Endodermal cell (in vitro differentiated cells): Measurements from ENCODE around the gene GFOD1. TPM values are rescaled to one million over a fixed set of nuclear protein-coding genes. Genes with fewer than 3 reads are reported as not detected.

ENCODE experiments used
- DNase-seq: peaks from one replicate; pipeline ENCODE4 v3.0.0-alpha.2; 2017
- H3K27ac ChIP-seq: 2 replicates; pipeline ENCODE4 v1.5.1; 2013; ENCODE audit warnings: mild to moderate bottlenecking, low read depth, low read length, moderate library complexity
- H3K27me3 ChIP-seq: 2 replicates; pipeline ENCODE4 v1.6.1; 2013; ENCODE audit warnings: mild to moderate bottlenecking, low read length, moderate library complexity; ENCODE audit not compliant: insufficient read depth, control insufficient read depth, poor library complexity, severe bottlenecking
- H3K36me3 ChIP-seq: 2 replicates; pipeline ENCODE4 v1.7.0; 2013; ENCODE audit warnings: mild to moderate bottlenecking, low read length, moderate library complexity; ENCODE audit not compliant: control insufficient read depth, insufficient read depth
- H3K4me1 ChIP-seq: one replicate; pipeline ENCODE4 v1.7.0; 2013; ENCODE audit warnings: low read length; ENCODE audit not compliant: control insufficient read depth, insufficient read depth
- H3K4me3 ChIP-seq: 2 replicates; pipeline ENCODE4 v1.5.1; 2013; ENCODE audit warnings: mild to moderate bottlenecking, low read length, moderate library complexity
- H3K9ac ChIP-seq: 2 replicates; pipeline ENCODE4 v1.6.1; 2013; ENCODE audit warnings: mild to moderate bottlenecking, low read length, moderate library complexity; ENCODE audit not compliant: poor library complexity, severe bottlenecking; ENCODE audit errors: extremely low read depth
- H3K9me3 ChIP-seq: 2 replicates; pipeline ENCODE4 v1.6.1; 2013; ENCODE audit warnings: mild to moderate bottlenecking, low read length, moderate library complexity; ENCODE audit not compliant: control insufficient read depth
- H3K27ac Mint-ChIP-seq: 2 replicates; pipeline ENCODE4 v1.8.0; 2020; ENCODE audit warnings: mixed read lengths
- H3K27me3 Mint-ChIP-seq: 2 replicates; pipeline ENCODE4 v1.8.0; 2021; ENCODE audit warnings: mild to moderate bottlenecking, mixed read lengths; ENCODE audit not compliant: insufficient read depth
- H3K36me3 Mint-ChIP-seq: 2 replicates; pipeline ENCODE4 v1.8.0; 2020; ENCODE audit warnings: low read depth, mixed read lengths
- H3K4me1 Mint-ChIP-seq: 2 replicates; pipeline ENCODE4 v1.8.0; 2020; ENCODE audit warnings: mixed read lengths
- H3K4me3 Mint-ChIP-seq: 2 replicates; pipeline ENCODE4 v1.8.0; 2020; ENCODE audit warnings: mild to moderate bottlenecking, moderate library complexity, mixed read lengths
- H3K9me3 Mint-ChIP-seq: 2 replicates; pipeline ENCODE4 v1.8.0; 2020; ENCODE audit warnings: mild to moderate bottlenecking, mixed read lengths
- WGBS, 2 experiments: methylation state at CpG; one replicate each; pipeline versions ENCODE4 v1.1.5 to v1.1.7; 2013; ENCODE audit warnings: missing lambda C conversion rate in 2 of 2, mixed read lengths in 1 of 2; ENCODE audit not compliant: insufficient coverage in 1 of 2, insufficient read length in 1 of 2; 5-methylcytosine and 5-hydroxymethylcytosine counted together
- total RNA-seq, 2 donors: library from RNA; stranded (reverse); fragmentation: NEBNext Ultra II Directional in 1 of 2; extraction: Animal tissue kit (Norgen Biotek cat#: 25700) in 1 of 2; gene quantifications; 2 replicates in 1 of 2; 3 replicates in 1 of 2; pipeline ENCODE4 v1.2.1, GENCODE V29; 2021
- TF ChIP-seq, protein P1 (sequence below): fragments of 200-600 bp; sonication (generic); conservative IDR thresholded peaks from 2 replicates; pipeline ENCODE4 v1.5.0; 2021; ENCODE audit warnings: antibody characterized with exemption, mild to moderate bottlenecking

Gene GFOD1
- total RNA-seq, 2 donors from 2014 or later, result 0.71 to 1.9 TPM

- Mint-ChIP-seq H3K4me3 (no peak overlapping the region), H3K9me3 (peaks cover 4% of the 10 kb centered on the region), H3K36me3 (no peaks in the 10 kb centered on the region), H3K4me1 (peaks cover 15% of the 10 kb centered on the region), H3K27me3 (no peaks in the 10 kb centered on the region), H3K27ac (no peak overlapping the region)
- DNase-seq, result peak; percentile 69
- Histone ChIP-seq H3K36me3 (no peaks in the 10 kb centered on the region), H3K9ac (no peak overlapping the region), H3K4me3 (no peak overlapping the region), H3K9me3 (no peaks in the 10 kb centered on the region), H3K27me3 (no peaks in the 10 kb centered on the region), H3K4me1 (peaks cover 3% of the 10 kb centered on the region), H3K27ac (no peak overlapping the region)
- WGBS, 2 experiments, result 59 to 76% methylated on average over 4 to 9 of the region's 9 CpGs
- TF ChIP-seq, protein P1, sequence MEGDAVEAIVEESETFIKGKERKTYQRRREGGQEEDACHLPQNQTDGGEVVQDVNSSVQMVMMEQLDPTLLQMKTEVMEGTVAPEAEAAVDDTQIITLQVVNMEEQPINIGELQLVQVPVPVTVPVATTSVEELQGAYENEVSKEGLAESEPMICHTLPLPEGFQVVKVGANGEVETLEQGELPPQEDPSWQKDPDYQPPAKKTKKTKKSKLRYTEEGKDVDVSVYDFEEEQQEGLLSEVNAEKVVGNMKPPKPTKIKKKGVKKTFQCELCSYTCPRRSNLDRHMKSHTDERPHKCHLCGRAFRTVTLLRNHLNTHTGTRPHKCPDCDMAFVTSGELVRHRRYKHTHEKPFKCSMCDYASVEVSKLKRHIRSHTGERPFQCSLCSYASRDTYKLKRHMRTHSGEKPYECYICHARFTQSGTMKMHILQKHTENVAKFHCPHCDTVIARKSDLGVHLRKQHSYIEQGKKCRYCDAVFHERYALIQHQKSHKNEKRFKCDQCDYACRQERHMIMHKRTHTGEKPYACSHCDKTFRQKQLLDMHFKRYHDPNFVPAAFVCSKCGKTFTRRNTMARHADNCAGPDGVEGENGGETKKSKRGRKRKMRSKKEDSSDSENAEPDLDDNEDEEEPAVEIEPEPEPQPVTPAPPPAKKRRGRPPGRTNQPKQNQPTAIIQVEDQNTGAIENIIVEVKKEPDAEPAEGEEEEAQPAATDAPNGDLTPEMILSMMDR, result peak; percentile 58
These were observed 108.5 kb downstream of the GFOD1 start for GRCh38 chr6:13378669-13379590.

DNA sequence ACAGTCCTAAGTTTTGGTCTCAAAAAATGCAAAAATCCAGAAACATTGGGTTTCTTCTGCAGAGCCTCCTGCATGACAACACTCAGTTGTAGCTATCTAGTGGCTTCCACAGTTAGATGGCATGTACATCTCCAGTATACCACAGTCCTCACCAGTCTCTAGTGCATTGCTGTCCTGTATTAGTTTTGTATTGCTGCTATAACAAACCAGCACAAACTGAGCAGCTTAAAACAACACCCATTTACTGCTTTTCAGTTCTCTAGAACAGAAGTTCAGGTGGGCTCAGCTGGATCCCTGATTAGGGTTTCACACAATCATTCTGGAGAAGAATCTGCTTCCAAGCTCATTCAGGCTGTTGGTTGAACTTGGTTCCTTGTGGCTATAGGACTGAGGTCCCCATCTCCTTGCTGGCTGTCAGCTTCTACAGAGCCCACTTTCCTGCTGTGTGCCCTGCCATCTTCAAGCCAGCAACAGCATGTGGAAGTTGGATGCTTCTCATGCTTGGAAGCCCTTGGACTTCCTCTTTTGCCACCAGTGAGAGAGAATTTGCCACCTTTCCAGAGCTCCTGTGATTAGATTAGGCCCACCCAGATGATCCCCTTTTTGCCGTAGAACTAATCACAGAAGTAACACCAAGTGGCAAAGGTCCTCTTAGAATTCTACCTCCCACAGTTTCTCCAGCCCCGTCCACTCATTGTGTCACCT is 110.2 kb downstream of the GFOD1 start:
- H3K9ac ChIP-seq, result no peak overlapping the region
- no peaks in the 10 kb centered on the region for H3K27me3 Mint-ChIP-seq
- TF ChIP-seq, protein P1, result no peak
- H3K4me3 ChIP-seq, result no peak overlapping the region
- H3K4me1 ChIP-seq, result peaks cover 3% of the 10 kb centered on the region
- H3K36me3 Mint-ChIP-seq, result no peaks in the 10 kb centered on the region
- no peak overlapping the region for H3K27ac ChIP-seq
- no peak for DNase-seq
- H3K9me3 ChIP-seq, result no peaks in the 10 kb centered on the region
- H3K27ac Mint-ChIP-seq, result no peak overlapping the region
- H3K4me1 Mint-ChIP-seq, result peaks cover 15% of the 10 kb centered on the region
- H3K4me3 Mint-ChIP-seq, result no peak overlapping the region
- H3K36me3 ChIP-seq, result no peaks in the 10 kb centered on the region
- 94% methylated on average over 2 of the region's 2 CpGs for WGBS, 2 experiments
- H3K9me3 Mint-ChIP-seq, result peaks cover 4% of the 10 kb centered on the region
- no peaks in the 10 kb centered on the region for H3K27me3 ChIP-seq

GRCh38 chr6:13375360-13375878 is 112.0 kb downstream of the GFOD1 start:
- H3K9me3 ChIP-seq, result no peaks in the 10 kb centered on the region
- no peak for DNase-seq
- Mint-ChIP-seq H3K27me3 (peaks cover 1% of the 10 kb centered on the region), H3K9me3 (peaks cover 4% of the 10 kb centered on the region), H3K4me1 (peaks cover 9% of the 10 kb centered on the region), H3K27ac (no peak overlapping the region), H3K4me3 (no peak overlapping the region), H3K36me3 (no peaks in the 10 kb centered on the region)
- no peak overlapping the region for H3K4me3 ChIP-seq
- H3K4me1 ChIP-seq, result no peaks in the 10 kb centered on the region
- WGBS, 2 experiments, result 91% methylated on average over 8 to 9 of the region's 9 CpGs
- TF ChIP-seq, protein P1, result no peak
- H3K36me3 ChIP-seq, result no peaks in the 10 kb centered on the region
- H3K27ac ChIP-seq, result no peak overlapping the region
- no peak overlapping the region for H3K9ac ChIP-seq
- no peaks in the 10 kb centered on the region for H3K27me3 ChIP-seq
